IPS DF 4.7 (cell line): ENCODE data around the gene SGK2.
"Not testable (repeated sequence)": the region's sequence is repeated elsewhere in the genome, so short reads cannot be mapped to it uniquely, and the experiment has no call there.

ENCODE experiments used
- DNase-seq: peaks from one replicate; pipeline ENCODE4 v3.0.0-alpha.2; 2013; ENCODE audit warnings: low spot score; ENCODE audit errors: extremely low read depth

The SGK2 gene

DNA sequence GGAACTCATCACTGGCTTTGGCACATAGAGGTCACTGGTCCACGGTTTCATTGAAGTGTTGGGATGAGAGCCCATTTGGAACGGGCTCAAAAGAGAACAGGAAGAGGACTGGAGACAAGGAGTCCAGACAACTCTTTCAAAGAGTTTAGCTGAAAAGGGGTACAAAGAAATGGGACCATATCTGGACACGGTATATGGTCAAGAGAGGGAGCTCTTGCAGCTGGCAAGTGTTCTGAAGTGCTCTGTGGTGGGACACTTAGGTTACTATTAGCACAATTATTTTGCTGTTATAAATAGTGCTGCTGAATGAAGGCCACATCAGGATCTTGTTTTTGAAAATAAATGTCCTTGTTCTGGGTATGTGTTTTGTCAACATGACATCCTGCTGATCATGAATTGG lies 4.6 kb downstream of the SGK2 start:
- DNase-seq = no peak

DNA sequence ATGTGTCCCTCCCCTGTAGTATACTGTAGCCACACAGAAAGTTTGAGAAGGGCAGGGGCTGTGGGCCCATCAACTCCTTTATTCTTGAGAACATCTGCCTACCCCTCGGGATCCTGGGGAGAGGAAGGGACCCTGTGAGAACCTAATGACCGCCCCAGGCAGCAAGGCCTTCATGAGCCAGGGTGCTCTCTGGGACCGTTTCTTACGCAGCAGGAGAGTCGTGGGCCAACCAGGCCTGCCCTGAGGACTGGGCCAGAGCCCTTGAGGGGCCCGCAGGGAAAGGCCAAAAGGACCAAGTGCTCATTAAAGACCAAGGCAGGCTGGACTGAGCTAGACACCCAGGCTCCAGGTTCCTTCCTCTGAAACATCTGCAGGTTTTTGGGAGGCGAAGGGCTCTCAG lies 5.2 kb downstream of the SGK2 start:
- DNase-seq = no peak

DNA sequence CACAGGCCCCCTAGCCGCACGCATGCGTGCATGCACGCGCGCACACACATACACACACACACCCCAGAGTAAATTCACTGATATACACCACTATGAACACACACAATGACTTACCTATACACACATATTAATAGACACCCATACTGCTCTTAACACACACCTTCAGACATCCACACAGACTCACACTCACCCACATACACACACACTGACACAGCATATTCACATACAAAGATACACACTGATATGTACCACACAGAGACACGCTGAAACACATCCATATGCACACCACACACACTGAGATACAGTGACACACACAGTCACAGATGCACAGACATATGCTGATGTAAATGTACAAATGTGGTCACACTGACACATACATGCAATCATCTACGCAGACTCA lies 5.6 kb downstream of the SGK2 start:
- no peak for DNase-seq

DNA sequence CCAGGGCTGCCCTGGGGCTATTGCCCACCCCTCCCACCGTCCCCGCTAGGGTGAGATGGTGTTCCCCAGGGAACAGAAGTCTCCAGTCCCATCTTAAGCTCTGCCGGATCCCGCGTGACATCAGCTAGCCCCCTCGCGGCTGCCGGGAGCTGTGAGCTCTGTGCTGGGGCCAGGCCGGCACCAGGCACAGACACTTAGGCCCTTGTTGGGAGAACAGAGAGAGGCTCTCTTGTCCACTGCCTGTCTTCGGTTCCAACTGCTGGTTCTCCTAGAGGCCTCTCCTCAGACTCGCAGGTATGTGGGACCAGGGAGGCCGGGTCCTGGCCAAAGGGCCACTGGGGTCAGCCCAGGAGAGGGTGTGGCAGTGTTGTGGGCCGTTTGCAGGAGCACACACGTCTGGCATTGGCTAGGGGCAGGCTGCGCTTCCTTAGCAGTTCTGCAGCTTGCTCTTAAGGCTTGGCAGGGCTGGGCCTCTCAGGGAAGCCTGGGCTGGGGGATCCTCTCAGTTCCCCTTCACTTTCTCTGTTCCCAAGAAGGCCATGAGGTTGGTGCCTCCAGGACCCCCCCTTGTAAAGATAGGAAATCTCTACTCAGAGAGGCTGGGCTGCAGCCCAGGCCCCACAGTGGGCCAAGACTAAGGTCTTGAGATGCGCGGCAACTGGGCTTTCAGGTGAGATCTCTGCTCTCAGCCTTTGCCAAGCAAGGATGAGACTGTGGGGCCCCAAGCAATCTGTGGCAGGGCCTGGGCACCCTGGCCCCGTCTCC lies 6.3 kb downstream of the SGK2 start:
- no peak for DNase-seq

DNA sequence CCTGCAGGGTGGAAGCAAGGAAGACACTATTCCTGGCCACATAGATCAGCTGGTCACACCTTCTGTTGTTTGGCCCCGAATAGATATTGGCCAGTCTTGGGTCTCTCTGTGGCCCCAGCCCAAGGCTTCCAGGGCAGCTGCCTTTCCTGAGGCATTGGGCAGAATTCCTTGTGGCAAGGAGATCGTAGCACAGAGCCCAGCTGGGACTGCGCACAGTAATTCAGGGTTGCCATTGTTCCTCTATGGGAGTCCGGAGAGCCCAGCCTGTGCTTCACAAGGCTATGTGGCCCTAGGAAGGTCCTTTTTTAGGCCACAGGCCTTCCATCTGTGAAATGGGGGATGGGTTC lies 6.9 kb downstream of the SGK2 start:
- no peak for DNase-seq

DNA sequence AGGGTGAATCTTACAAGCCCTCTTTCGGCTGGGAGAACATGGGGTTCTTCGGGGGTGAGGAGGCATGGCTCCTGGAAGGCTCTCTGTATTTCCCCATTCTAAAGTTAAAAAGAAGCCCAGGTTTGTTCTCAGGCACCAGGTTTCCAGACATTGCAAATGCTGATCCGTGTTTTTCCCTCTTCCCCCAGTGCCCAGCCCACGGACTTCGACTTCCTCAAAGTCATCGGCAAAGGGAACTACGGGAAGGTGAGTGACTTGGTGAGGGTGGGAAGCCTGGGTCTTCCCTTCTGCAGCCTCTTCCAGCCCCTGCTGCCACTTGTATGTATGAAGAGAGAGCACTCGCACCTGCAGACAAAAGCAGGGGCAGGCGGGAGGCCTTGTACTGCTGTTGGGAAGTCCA lies 8.7 kb downstream of the SGK2 start:
- DNase-seq = no peak

DNA sequence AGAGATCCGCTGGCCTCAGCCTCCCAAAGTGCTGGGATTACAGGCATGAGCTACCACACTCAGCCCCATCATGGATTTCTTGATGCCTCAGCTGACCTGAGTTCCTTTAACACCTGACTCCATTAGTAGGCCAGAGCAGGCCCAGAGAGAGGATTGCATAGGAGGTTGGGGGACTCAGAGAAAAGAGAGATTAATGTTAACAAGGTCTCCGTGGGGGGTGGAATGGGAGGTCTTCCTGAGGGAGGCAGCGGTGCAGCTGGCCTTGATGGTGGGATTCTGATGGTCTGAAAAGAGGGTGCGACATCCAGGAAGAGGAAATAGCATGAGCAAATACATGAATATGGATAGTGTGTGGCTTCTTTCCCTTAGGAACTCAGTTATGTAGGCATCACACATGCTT lies 9.9 kb downstream of the SGK2 start:
- no peak for DNase-seq

DNA sequence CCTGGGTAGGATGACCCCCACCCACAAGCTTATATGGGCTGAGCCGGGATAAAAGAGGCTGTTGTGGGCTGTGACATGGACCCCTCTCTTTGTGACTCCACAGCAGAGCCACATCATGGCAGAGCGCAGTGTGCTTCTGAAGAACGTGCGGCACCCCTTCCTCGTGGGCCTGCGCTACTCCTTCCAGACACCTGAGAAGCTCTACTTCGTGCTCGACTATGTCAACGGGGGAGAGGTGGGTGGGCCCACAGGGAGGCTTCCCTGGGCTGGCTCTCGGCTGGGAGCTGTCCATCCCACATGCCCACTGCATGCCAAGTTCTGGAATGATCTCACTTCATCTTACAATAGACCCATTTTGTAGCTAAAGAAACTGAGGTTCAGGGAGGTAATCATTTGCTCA lies 10.5 kb downstream of the SGK2 start:
- DNase-seq = no peak

DNA sequence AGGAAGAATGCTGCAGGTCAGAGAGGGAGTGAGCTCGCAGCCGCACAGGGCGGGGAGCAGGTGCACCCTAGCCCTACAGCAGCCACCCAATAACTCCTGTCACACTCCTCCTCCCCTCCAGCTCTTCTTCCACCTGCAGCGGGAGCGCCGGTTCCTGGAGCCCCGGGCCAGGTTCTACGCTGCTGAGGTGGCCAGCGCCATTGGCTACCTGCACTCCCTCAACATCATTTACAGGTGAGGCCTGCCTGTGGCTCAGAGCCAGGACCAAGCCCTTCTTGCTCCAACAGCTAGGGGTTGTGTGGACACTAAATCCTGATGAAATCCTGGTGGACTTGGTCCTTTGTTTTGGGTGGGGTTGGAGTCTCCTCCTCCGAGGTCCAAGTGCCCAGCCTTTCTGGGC lies 11.7 kb downstream of the SGK2 start:
- no peak for DNase-seq

DNA sequence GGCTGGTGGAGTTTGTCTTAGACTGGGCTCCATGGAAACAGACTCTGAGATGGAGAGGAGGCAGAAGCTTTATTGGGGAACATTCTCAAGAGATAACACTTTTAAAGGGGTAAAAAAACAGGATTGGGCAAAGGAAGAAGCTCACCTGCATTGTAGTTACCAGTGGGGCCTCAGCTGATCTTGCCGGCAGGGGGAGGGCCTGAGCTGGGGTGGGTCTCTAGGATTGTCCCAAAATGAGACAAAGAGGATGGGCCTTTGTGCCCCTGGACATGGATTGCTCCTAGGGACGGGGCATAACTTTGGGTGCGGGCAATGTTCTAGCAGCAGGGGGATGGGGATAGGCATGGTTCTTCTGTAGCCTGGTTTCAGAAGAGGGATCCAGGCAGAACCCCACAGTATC lies 12.5 kb downstream of the SGK2 start:
- DNase-seq = no peak

DNA sequence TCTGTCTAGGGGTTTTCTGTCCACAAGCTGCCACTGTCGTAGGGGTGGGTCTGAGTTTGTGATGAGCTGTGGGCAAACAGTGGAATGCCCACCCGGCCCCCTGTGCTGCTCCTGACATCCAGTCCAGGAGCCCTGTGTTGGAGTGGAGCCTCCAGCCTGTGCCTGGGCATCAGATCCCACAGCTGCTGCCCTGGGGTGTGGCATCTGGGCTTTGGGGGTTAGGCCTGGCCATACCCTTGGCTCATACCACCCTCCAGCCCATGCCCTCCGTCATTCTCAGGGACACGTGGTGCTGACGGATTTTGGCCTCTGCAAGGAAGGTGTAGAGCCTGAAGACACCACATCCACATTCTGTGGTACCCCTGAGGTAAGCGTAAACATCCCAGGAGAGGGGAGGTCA lies 12.9 kb downstream of the SGK2 start:
- no peak for DNase-seq

DNA sequence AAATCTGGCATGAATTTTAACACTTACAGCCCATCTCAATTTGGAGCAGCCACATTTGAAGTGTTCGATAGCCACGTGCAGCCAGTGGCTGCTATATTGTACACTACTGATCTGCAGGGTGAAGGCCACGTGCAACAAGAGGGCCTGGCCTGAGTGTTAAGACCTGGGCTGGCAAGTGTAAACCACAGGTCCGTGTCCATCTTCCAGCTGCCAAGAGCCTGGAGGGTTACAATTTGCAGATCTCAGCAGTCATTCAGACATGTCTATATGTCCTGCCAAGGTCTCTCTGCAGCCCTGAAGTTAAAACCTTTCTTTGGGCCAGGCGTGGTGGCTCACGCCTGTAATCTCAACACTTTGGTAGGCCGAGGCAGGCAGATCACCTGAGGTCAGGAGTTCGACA lies 14.1 kb downstream of the SGK2 start:
- no peak for DNase-seq

DNA sequence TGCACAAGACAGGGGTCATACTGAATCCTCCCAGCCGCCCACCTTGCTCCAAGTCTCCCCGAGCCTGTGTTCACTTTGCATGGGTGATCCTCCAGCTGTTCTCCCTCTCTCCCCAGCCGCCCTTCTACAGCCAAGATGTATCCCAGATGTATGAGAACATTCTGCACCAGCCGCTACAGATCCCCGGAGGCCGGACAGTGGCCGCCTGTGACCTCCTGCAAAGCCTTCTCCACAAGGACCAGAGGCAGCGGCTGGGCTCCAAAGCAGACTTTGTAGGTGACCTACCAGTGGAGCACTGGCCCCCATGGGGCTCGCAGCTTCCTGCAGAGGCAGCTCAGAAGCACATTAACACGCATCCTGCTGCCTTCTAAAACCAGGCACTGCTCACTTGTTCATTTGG lies 17.3 kb downstream of the SGK2 start:
- DNase-seq = no peak

DNA sequence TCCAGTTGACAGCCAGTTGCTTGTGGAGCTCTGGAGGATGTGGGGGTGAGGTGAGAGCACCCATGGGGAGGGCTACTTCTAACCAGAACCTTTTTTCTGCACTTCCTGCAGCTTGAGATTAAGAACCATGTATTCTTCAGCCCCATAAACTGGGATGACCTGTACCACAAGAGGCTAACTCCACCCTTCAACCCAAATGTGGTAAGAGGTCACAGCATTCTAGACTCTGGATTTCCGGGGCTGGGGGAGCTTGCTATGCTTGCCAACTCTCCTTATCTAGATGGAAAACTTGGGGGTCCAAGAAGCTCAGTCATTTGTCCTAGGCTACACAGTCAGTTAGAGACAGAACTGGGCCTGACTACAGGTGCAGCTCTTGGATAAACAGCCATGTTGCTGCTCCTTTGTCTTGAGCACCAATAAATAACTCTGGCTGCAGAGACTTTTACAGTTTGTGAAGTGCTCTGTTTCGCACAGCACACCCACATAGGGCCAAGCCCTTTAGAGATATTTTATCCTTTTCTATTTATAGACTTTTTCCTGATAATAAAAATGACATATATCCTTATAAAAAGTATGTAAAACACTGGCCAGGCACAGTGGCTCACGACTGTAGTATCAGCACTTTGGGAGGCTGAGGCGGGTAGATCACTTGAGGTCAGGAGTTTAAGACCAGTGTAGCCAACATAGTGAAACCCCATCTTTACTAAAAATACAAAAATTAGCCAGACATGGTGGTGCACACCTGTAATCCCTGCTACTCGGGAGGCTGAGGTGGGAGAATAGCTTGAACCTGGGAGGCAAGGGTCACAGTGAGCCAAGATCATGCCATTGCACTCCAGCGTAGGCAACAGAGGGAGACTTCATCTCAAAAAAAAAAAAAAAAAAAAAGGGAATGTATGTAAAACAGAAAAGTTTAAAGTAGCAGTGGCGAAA lies 21.3 kb downstream of the SGK2 start:
- no peak for DNase-seq

DNA sequence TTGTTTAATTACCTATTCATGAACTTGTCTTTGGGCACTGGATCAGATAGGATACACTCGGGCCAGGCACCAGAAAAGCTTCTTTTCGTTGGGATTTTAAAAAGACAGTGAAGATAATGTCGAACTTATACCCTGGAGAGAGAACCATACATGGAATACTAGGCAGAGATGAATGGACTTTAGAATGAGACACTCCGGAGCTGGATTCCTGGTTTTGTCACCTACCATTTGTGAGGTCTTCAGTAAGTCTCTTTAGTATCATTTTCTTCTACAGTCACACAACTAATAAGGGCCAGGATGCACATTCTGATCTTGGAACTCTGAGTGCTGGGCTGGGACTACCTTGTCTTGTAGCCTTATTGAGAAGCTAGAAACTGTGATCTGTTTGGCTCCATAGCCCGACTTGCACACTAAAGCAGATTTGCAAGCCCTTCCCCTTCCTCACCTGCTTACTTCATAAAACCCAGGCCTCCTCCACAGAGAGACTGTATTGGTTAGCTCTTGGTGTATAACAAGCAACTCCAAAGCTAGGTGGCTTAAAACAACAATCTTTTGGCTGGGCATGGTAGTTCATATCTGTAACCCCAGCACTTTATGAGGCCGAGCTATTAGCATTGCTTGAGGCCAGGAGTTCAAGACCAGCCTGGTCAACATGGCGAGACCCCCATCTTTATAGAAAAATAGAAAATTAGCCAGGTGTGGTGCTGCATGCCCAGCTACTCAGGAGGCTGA lies 24.5 kb downstream of the SGK2 start:
- no peak for DNase-seq

DNA sequence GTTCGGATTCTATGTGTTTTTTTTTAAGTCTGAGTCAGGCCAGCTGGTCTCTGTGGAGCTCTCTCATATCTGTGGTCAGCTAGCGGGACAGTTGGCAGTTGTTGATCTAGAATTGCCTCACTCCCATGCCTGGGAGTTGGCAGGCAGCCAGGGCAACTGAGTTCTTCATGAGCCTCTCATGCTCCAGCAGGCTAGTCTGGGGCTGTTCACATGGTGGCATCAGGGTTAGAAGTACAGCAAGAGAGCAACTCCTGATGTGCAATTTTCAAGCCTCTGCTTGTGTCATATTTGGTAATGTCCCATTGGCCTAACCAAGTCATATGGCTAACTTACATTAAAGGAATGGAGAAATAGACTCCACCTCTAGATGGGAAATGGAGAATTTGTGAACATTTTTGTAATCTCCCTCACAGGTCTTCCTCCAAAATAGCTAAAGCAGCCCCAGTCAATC lies 25.2 kb downstream of the SGK2 start:
- no peak for DNase-seq

DNA sequence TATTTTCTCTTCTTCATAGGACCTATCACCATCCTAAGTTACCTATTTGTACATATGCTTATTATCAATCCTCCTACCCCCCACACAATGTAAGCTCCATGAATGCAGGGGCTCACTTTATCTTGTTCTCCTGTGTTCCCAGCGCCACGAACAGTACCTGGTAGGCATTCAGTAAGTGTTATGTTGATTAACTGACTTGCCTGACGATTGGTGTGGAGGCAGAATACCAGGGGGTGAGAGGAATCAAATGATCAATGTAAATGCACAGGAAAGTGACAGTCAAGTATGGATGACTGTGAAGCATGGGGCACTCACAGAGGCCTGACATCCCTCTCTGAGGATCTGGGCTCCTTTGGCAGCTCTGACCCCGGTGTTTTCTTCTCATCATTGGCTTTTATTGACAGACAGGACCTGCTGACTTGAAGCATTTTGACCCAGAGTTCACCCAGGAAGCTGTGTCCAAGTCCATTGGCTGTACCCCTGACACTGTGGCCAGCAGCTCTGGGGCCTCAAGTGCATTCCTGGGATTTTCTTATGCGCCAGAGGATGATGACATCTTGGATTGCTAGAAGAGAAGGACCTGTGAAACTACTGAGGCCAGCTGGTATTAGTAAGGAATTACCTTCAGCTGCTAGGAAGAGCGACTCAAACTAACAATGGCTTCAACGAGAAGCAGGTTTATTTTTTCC lies 25.8 kb downstream of the SGK2 start:
- DNase-seq = no peak

DNA sequence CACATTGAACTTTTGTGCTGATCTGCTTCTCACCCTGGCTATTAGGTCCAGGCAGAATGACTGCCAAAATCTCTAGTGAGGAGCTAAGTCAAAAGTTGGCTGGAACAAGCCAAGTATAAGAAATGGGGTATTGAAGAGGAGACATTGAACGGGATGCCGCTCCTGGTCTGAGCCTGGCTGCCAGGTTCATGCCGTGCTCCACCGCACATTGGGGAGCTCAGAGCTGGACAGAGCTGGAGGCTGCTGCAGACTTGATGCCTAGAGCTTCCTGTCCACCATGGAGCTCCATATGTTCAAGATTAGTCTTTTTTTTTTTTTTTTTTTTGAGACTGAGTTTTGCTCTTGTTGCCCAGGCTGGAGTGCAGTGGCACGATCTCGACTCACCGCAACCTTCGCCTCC lies 27.8 kb downstream of the SGK2 start:
- DNase-seq = no peak

DNA sequence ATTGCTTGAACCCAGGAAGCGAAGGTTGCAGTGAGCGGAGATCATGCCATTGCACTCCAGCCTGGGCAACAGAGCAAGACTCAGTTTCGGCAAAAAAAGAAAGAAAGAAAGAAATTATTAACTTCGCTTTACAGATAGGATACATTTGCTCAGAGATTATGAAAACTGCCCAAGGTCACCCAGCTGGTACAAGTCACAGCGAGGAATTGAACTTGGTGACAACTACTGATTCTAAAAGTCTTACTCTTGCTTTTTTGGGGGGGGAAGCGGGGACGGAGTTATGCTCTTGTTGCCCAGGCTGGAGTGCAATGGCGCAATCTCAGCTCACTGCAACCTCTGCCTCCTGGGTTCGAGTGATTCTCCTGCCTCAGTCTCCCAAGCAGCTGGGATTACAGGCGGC lies 29.7 kb downstream of the SGK2 start:
- not testable (repeated sequence) for DNase-seq

DNA sequence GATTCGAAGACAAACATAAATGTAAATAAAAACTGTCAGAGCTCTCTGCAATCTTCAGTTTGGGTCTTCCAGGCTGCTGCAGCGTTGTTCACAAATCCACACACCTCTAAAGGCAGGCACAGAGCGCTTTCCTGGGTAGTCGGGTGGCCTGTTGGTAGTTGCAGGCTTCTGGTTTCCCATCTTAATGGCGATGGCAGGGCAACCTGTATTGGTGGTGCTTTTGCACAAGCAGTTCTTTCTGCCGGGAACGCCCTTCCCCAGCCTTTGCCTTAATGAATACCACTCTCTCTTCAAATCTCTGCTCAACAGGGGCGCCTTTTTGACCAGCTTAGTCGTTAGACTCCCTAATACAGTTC lies 31.2 kb downstream of the SGK2 start:
- DNase-seq = no peak
